Panc1 (cell line): ENCODE results near the gene TAMALIN.

Experiments
- CTCF ChIP-seq: fragments of 450-650 bp; IDR thresholded peaks from 2 replicates; pipeline ENCODE4 v1.5.1; 2017; ENCODE audit warnings: mild to moderate bottlenecking
- POLR2AphosphoS5 ChIP-seq: IDR thresholded peaks from 2 replicates; pipeline ENCODE4 v1.6.1; 2012; ENCODE audit warnings: mild to moderate bottlenecking, low read depth, low read length, moderate library complexity
- REST ChIP-seq, 2 experiments: IDR thresholded peaks; 2 replicates each; pipeline ENCODE4 v1.6.1; 2011 to 2012; ENCODE audit warnings: low read depth in 2 of 2, control low read depth in 1 of 2, low read length in 1 of 2, mild to moderate bottlenecking in 1 of 2, moderate library complexity in 1 of 2; ENCODE audit not compliant: insufficient read depth in 1 of 2

- no peak for TF ChIP-seq CTCF
- TF ChIP-seq POLR2AphosphoS5, result no peak
- TF ChIP-seq REST (IDR thresholded peaks at IDR 0.05; ENCODE audit: insufficient read depth in 1 of 2, low read depth in 2 of 2, low read length in 1 of 2), result no peak
Measured at GRCh38 chr12:51977320-51977753, 29.4 kb upstream of the TAMALIN start.
